Sigmoid colon (tissue), 7 donors: ENCODE results near the gene SLBP. TPM values are rescaled to one million over a fixed set of nuclear protein-coding genes. Genes with fewer than 3 reads are reported as not detected.
A peak's percentile ranks its signal among the peaks of the same experiment; 100 is the strongest.

ENCODE experiments used
- DNase-seq: peaks from one replicate; pipeline ENCODE4 v3.0.0-alpha.2; 2019
- H3K27ac ChIP-seq, 4 donors: fragments of 200-600 bp; sonication (generic); one replicate each; pipeline ENCODE4 v1.5.1; 2016 to 2019; ENCODE audit warnings: mild to moderate bottlenecking in 1 of 4
- H3K27me3 ChIP-seq, 3 donors: fragments of 200-600 bp; sonication (generic); one replicate each; pipeline ENCODE4 v1.5.1; 2019; ENCODE audit warnings: mild to moderate bottlenecking in 1 of 3
- H3K36me3 ChIP-seq, 4 donors: fragments of 200-600 bp; sonication (generic); one replicate each; pipeline ENCODE4 v1.5.1; 2016 to 2019
- H3K4me1 ChIP-seq, 4 donors: fragments of 200-600 bp; sonication (generic); one replicate each; pipeline ENCODE4 v1.5.1; 2017 to 2019
- H3K4me3 ChIP-seq, 4 donors: fragments of 200-600 bp; sonication (generic); one replicate each; pipeline ENCODE4 v1.5.1; 2017 to 2019; ENCODE audit warnings: mild to moderate bottlenecking in 2 of 4, moderate library complexity in 1 of 4
- H3K9me3 ChIP-seq, 4 donors: fragments of 200-600 bp in 3 of 4; sonication (generic) in 3 of 4; one replicate each; pipeline versions ENCODE4 v1.5.1 to v1.6.1; 2013 to 2019
- CTCF ChIP-seq, 4 experiments: fragments of 450-650 bp in 3 of 4; fragments of 200-600 bp in 1 of 4; IDR thresholded peaks; one replicate each; pipeline ENCODE4 v1.5.1; 2016 to 2019; ENCODE audit warnings: antibody characterized with exemption in 4 of 4, mild to moderate bottlenecking in 3 of 4, moderate library complexity in 2 of 4
- EP300 ChIP-seq, 4 donors: sonication (generic); formaldehyde crosslinking; IDR thresholded peaks; one replicate each; pipeline ENCODE4 v1.6.1; 2017; ENCODE audit warnings: antibody characterized with exemption in 4 of 4
- POLR2A ChIP-seq, 2 donors: fragments of 450-650 bp; IDR thresholded peaks; one replicate each; pipeline ENCODE4 v1.6.1; 2016; ENCODE audit warnings: antibody characterized with exemption in 2 of 2, mild to moderate bottlenecking in 2 of 2, moderate library complexity in 2 of 2
- POLR2AphosphoS5 ChIP-seq, 4 donors: sonication (generic); formaldehyde crosslinking; IDR thresholded peaks; one replicate each; pipeline ENCODE4 v1.6.1; 2017; ENCODE audit warnings: antibody characterized with exemption in 4 of 4
- WGBS, 2 donors: extraction: QIAGEN DNeasy Blood & Tissue Kit; methylation state at CpG; one replicate each; pipeline ENCODE4 v1.1.7; 2013; 5-methylcytosine and 5-hydroxymethylcytosine counted together
- intact Hi-C: fragments of 100-400 bp; cut with DNase I; formaldehyde crosslinking; loops from one replicate; pipeline ENCODE4 v1.15.1; 2023
- polyA plus RNA-seq, 3 donors: library from polyadenylated mRNA; stranded (reverse); fragments of 200-250 nt; gene quantifications; one replicate each; pipeline ENCODE4 v1.2.3, GENCODE V29; 2013
- small RNA-seq, 3 donors: library from RNA; depleted of rRNA; stranded (forward); fragments of <200 nt; gene quantifications; one replicate each; pipeline ENCODE3, GENCODE V24; 2016
- total RNA-seq, 4 donors: library from RNA; depleted of rRNA; stranded (reverse); fragments of >200 nt; gene quantifications; one replicate each; pipeline ENCODE4 v1.1.0, GENCODE V29; 2016
- donor health status: healthy with polysubstance abuse.
- donor health status: Bipolar disorder and iron deficiency.
- donor health status: healthy.

Gene SLBP
- total and polyA plus RNA-seq, 7 donors: 32.3 to 48.9 (median 36.0) TPM

DNA sequence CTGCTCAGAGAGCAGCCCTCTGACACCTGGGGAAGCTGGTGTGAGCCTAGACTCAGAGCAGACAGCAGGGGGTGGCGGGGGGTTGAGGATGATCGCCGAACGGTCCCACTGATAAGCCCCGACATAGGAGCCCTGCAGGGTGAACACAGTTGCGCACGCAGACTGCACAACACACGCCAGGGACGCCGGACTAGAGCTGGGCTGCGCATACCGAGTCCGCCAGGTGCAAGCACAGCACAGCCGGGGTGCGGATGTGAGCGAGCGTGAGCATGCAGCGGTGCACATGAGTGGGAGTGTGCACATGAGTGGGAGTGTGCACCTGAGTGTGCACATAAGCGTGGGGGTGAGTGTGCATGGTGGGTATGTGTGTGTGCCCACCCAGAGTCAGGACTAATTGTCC lies 64.7 kb downstream of the SLBP start:
- peak; percentile 54 for DNase-seq
- Histone ChIP-seq H3K36me3 (no peaks in the 10 kb centered on the region), H3K4me1 (peaks cover 6 to 23% (median 17%) of the 10 kb centered on the region in 4 donors), H3K27ac (no peak overlapping the region), H3K27me3 (no peaks in the 10 kb centered on the region), H3K9me3 (no peaks in the 10 kb centered on the region), H3K4me3 (no peak overlapping the region)
- WGBS, 2 donors: 89 to 93% methylated on average over 19 of the region's 19 CpGs
- intact Hi-C loops: loop anchor here (10.0 kb wide), 1 partner anchor 77 kb away; the partner anchor contains the start of genes TACC3 and TMEM129
- no peak for TF ChIP-seq EP300 (IDR thresholded peaks at IDR 0.05)

- H3K27ac ChIP-seq: no peak overlapping the region
- H3K4me1 ChIP-seq: peaks cover 6 to 23% (median 17%) of the 10 kb centered on the region in 4 donors
- intact Hi-C loops: loop anchor here (10.0 kb wide), 1 partner anchor 78 kb away; the partner anchor contains the start of genes TACC3 and TMEM129
- no peak for DNase-seq
- no peaks in the 10 kb centered on the region for H3K36me3 ChIP-seq
- no peaks in the 10 kb centered on the region for H3K27me3 ChIP-seq
- TF ChIP-seq CTCF (IDR thresholded peaks at IDR 0.05) (no peak), POLR2AphosphoS5 (IDR thresholded peaks at IDR 0.05) (no peak), EP300 (IDR thresholded peaks at IDR 0.05) (no peak), POLR2A (IDR thresholded peaks at IDR 0.05) (no peak)
- WGBS, 2 donors: 84 to 95% methylated on average over 7 of the region's 7 CpGs
- H3K4me3 ChIP-seq: no peak overlapping the region
- H3K9me3 ChIP-seq: no peaks in the 10 kb centered on the region
Measured at GRCh38 chr4:1646690-1647089, 65.4 kb downstream of the SLBP start.

DNA sequence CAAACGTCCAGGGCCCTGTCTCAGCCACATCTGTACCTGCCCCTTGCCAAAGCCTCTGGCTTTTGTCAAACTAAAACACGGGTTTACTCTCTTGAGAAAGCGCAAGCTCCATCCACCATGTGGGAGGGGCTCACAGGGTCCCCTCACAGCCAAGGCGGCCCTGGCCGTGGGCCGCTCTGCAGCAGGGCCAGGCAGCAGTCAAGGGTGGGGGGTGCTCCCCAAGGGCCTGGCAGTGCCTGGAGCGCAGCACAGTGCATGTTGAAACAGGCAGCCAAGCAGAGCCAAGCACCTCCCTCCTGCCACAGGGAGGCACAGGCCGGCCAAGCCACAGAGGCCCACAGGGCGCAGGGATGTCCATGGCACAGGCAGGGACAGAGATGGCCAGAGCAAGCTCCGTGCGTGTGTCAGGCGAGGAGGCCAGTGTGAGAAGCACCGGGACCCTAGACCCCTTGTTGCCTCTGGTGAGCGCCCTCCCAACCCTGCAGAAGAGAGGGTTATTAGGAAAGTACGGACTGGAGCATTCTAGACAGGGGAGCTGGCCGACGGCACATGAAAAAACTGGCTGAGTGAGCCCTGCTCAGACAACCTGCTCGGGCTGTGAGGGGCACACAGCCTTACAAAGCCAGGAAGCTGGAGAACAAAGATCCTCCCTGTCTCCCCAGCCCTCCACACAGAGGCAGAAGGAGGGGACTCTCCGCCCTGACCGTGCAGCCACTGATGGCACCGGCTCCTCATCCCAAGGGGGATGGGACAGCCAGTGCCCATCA lies 67.0 kb downstream of the SLBP start:
- Histone ChIP-seq H3K36me3 (no peaks in the 10 kb centered on the region), H3K27me3 (no peaks in the 10 kb centered on the region), H3K27ac (peak overlapping the region in 3 of 4 donors; percentile 82 to 90 (median 88)), H3K4me3 (peak overlapping the region in 2 of 4 donors; percentile 7 to 18), H3K4me1 (peaks cover 6 to 23% (median 17%) of the 10 kb centered on the region in 4 donors), H3K9me3 (no peaks in the 10 kb centered on the region)
- peak; percentile 95 for DNase-seq
- intact Hi-C loops: loop anchor here (1.0 to 10.0 kb wide), 2 partner anchors 39 to 80 kb away; partner anchors contain the start of genes FAM53A, TACC3 and TMEM129
- WGBS, 2 donors: 66 to 86% methylated on average over 21 of the region's 21 CpGs
- TF ChIP-seq CTCF (IDR thresholded peaks at IDR 0.05) (no peak), EP300 (IDR thresholded peaks at IDR 0.05) (peak; percentile 44 to 62 (median 52)), POLR2AphosphoS5 (IDR thresholded peaks at IDR 0.05) (peak; percentile 86 to 92 (median 90))

- H3K9me3 ChIP-seq: no peaks in the 10 kb centered on the region
- H3K27me3 ChIP-seq: no peaks in the 10 kb centered on the region
- 92 to 95% methylated on average over 48 of the region's 48 CpGs for WGBS, 2 donors
- DNase-seq: no peak
- peaks cover 6 to 23% (median 17%) of the 10 kb centered on the region in 4 donors for H3K4me1 ChIP-seq
- H3K27ac ChIP-seq: peak overlapping the region in 3 of 4 donors; percentile 82 to 90 (median 88)
- peak in 1 of 4 donors; percentile 16 for TF ChIP-seq POLR2AphosphoS5 (IDR thresholded peaks at IDR 0.05)
- TF ChIP-seq EP300 (IDR thresholded peaks at IDR 0.05): no peak
- no peak for TF ChIP-seq POLR2A (IDR thresholded peaks at IDR 0.05)
- no peak for TF ChIP-seq CTCF (IDR thresholded peaks at IDR 0.05)
- intact Hi-C loops: loop anchor here (10.0 kb wide), 1 partner anchor 81 kb away; the partner anchor contains the start of genes TACC3 and TMEM129
- no peak overlapping the region for H3K4me3 ChIP-seq
- no peaks in the 10 kb centered on the region for H3K36me3 ChIP-seq
Measured at GRCh38 chr4:1643971-1644735, 68.0 kb downstream of the SLBP start.

Small RNA genes within 50 kb of the gene (small RNA-seq; reads per million reads assigned to genes)
- 0 reads per million in 3 donors for gene RF00019

Other genes starting within 250 kb of the SLBP start
- gene FAM53A, start 28.0 kb downstream of the SLBP start, total RNA-seq: 1 to 10 TPM in 3 of 4 donors, under 1 TPM in 1; 0.82 to 4.1 (median 1.7) TPM
- 1 to 10 TPM in 2 of 3 donors, under 1 TPM in 1; 0.23 to 1.8 (median 1.4) TPM for gene FAM53A, start 28.0 kb downstream of the SLBP start, polyA plus RNA-seq
- 10 to 100 TPM; 40.6 to 51.4 (median 49.2) TPM for gene TMEM129, start 9.0 kb upstream of the SLBP start, total RNA-seq
- gene TMEM129, start 9.0 kb upstream of the SLBP start, polyA plus RNA-seq: 10 to 100 TPM; 16.9 to 42.4 (median 18.6) TPM
- gene TACC3, start 9.2 kb upstream of the SLBP start, total RNA-seq: 10 to 100 TPM in 1 of 4 donors, 1 to 10 TPM in 3; 4.3 to 13.0 (median 6.9) TPM
- 10 to 100 TPM in 2 of 3 donors, 1 to 10 TPM in 1; 4.8 to 55.9 (median 11.8) TPM for gene TACC3, start 9.2 kb upstream of the SLBP start, polyA plus RNA-seq
- under 1 TPM; 0.16 to 0.83 (median 0.56) TPM for gene FGFR3, start 81.0 kb upstream of the SLBP start, total RNA-seq
- gene FGFR3, start 81.0 kb upstream of the SLBP start, polyA plus RNA-seq: 10 to 100 TPM in 1 of 3 donors, 1 to 10 TPM in 2; 3.7 to 14.0 (median 6.0) TPM
- gene LETM1, start 143.8 kb upstream of the SLBP start, total RNA-seq: 10 to 100 TPM; 15.0 to 22.4 (median 17.8) TPM
- gene LETM1, start 143.8 kb upstream of the SLBP start, polyA plus RNA-seq: 10 to 100 TPM; 11.4 to 91.6 (median 36.1) TPM
- gene NSD2, start 159.1 kb upstream of the SLBP start, total RNA-seq: 10 to 100 TPM; 33.9 to 56.5 (median 38.0) TPM
- 10 to 100 TPM in 2 of 3 donors, 1 to 10 TPM in 1; 7.2 to 57.9 (median 22.4) TPM for gene NSD2, start 159.1 kb upstream of the SLBP start, polyA plus RNA-seq